ENCODE results near the gene SLC25A38.

The SLC25A38 gene

DNA sequence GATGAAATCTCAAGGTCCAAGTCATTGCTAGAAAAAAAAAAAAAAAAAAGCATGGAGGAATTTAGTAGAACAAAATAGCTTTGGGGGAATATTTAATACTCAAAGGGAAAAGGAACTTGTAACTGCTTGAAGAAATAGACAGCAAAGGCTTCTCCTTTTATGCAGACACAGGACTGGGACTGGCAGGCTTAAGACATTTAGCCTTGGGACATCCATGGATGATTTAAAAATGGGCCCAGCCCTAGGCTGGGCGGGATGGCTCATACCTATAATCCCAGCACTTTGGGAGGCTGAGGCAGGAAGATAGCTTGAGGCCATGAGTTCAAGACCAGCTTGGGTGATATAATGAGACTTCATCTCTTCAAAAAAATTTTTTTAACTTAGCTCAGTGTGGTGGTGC, 43.1 kb downstream of the SLC25A38 start:
- no peak for TF ChIP-seq ZNF274 (IDR thresholded peaks at IDR 0.05; ENCODE audit: low read depth, low read length)
- no peak overlapping the region for H3K4me3 ChIP-seq (ENCODE audit: low read length)

DNA sequence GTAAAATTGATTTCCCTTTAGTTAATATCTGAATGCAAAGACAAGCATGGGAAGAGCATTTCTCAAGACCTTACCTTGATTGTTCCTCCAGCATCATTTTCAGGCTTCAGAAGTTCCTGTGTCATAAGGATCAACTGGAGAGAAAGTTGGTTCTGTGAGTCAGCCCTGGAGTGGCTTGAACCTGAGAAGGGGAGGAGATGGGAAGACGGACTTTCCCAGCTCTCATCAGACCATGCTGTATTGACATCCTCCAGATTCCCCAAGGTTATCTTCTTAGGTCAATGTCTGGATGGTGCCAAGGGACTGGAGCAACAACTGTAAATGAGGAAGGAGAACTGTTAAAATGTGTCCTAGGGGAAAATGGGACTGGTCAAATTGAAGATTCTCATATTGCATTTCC, 44.3 kb downstream of the SLC25A38 start:
- H3K4me3 ChIP-seq (ENCODE audit: low read length) = no peak overlapping the region
- no peak for TF ChIP-seq ZNF274 (IDR thresholded peaks at IDR 0.05; ENCODE audit: low read depth, low read length)

DNA sequence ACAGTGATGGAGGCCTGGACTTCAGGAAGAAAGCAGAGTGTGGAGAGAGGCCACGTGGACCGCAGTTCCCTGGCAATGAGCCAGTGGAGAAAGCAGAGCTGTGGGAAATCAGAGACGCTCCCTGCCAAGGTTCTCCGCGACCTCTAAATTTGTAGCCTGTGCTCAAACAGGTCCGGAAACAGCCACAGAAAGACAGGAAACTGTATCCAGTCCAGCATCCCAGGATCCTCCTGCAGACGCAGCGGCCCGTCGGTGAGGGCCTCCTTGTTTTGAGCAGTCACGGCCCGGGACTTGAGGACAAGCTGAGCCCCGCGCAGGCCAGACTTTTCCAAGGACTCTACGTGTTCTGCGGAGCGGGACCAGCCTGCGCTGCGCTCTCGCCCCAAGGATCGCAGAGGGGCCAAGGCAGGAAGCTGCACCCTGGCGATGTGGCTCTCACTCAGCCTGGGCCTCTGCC, 45.6 kb downstream of the SLC25A38 start:
- no peak overlapping the region for H3K4me3 ChIP-seq (ENCODE audit: low read length)
- TF ChIP-seq ZNF274 (IDR thresholded peaks at IDR 0.05; ENCODE audit: low read depth, low read length) = no peak

DNA sequence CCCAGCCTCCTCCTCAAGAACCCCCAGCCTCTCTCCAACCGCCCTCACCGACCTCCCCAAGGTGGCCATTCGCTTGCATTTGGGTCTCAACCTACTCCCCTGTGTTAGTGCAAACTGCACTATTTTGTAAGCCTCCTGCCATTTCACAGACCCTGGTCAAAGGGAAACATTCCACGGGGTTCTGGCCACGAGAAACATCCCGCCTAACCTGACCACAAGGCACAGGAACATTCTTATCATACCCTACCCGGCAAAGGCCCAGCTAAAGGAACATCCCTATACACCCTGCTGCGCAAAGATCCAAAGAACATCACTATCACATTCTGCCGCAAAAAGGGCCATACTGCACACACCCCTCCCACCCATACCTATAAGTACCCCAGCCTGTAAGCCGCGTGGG, 46.3 kb downstream of the SLC25A38 start:
- no peak for TF ChIP-seq ZNF274 (IDR thresholded peaks at IDR 0.05; ENCODE audit: low read depth, low read length)
- H3K4me3 ChIP-seq (ENCODE audit: low read length) = no peak overlapping the region

DNA sequence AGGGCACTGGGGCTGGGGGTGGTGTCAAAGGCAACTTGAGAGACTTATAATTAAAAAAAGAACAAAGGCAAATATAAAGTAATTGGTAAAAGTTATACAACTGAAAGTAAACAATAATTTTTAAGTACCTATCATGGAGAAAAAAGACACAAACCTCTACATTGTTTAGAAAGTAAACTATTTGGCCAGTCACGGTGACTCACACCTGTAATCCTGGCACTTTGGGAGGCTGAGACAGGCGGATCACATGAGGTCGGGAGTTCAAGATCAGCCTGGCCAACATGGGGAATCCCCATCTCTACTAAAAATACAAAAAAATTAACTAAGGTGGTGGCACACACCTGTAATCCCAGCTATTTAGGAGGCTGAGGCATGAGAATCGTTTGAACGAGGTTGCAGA, 49.2 kb downstream of the SLC25A38 start:
- H3K4me3 ChIP-seq (ENCODE audit: low read length) = no peak overlapping the region
- TF ChIP-seq ZNF274 (IDR thresholded peaks at IDR 0.05; ENCODE audit: low read depth, low read length) = no peak

DNA sequence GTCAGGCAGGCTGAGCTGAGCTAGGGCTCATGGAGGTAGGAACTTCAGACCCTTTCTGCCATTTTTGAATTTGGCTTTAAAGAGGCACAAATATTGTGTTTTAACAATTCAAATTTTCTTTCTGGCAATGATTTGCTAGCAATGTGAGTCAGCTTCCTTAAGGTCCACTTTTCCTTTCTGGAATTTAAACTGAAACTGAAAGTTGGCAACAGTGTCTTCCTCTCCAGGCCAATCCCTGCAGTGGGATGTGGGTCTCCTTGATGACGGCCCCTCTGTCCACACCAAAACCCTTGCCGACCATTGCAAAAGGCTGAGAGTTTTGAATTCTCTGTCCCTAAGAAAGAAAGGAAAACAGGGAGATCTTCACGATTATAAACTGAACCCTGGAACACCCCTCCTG, 50.5 kb downstream of the SLC25A38 start:
- no peak for TF ChIP-seq ZNF274 (IDR thresholded peaks at IDR 0.05; ENCODE audit: low read depth, low read length)
- no peak overlapping the region for H3K4me3 ChIP-seq (ENCODE audit: low read length)

DNA sequence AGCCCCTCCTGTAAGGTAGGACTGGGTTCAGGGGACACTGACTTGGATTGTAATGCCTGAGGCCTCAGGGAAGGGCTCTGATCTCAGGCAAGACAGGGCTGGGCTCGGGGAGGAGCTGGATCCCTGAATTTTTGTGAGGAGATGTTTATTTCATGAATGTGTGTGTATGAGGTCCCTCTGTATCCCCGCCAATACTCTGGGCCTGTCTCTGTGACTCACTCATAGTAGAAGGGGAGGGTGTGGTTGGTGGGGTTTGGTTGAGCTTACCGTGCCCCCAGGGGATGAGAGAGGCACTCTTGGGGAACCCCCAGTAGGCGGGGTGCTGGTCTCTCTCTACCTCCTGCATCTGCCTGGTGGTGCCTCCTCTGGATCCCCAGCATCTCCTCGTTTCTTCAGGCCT, 51.4 kb downstream of the SLC25A38 start:
- H3K4me3 ChIP-seq (ENCODE audit: low read length) = no peak overlapping the region
- no peak for TF ChIP-seq ZNF274 (IDR thresholded peaks at IDR 0.05; ENCODE audit: low read depth, low read length)

DNA sequence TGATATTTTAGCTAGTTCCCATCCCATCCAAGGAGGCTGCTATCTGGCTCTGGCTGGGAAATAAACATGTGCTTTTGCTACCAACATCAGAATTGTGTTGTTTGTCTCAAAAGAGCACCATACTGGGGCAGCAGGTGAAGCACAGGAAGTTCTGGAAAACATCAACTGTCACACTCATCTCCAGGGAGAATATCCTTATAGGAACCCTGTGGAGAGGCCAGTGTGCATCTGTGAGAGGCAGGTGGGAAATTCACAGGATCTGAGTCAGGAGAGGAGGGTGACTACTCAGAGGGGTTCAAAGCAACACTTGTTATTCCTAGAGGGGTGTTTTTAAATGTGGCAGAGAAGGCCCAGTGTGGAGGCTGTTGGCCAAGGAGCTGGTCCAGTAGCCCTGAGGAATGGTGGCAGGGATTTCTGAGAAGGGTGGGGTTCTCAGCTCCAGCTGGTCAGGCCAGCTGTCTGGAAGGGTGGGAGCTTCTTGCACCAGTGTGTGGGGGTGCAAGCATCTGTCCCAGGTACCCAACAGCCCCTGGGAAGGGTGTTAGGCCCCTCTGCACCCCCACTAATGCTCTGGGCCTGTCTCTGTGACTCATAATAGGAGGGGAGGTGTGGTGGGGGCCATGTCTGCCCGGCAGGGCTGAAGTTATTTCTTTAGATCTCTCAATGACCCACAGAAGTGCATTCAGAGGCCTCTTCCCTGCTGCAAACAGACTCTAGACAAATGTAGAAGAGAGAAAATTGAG, 52.0 kb downstream of the SLC25A38 start:
- TF ChIP-seq ZNF274 (IDR thresholded peaks at IDR 0.05; ENCODE audit: low read depth, low read length) = no peak
- H3K4me3 ChIP-seq (ENCODE audit: low read length) = no peak overlapping the region

DNA sequence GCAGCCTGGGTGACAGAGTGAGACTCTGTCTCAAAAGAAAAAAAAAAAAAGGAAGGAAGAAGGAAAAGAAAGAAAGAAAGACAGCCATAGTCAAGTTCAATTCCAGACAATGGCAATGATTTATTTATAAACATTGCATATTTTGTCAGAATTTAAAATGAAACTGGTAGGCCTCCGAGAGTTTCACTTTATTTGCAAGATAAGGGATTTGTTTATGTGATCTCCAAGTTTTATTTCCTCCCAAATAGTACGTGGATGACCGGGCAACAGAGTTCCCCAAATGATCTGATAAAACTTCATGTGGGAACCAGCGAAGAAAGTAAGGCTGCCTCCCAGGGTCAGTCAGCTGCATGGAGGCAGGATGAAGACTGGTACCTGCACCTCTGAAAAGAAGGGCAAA, 55.7 kb downstream of the SLC25A38 start:
- no peak overlapping the region for H3K4me3 ChIP-seq (ENCODE audit: low read length)
- TF ChIP-seq ZNF274 (IDR thresholded peaks at IDR 0.05; ENCODE audit: low read depth, low read length) = no peak

DNA sequence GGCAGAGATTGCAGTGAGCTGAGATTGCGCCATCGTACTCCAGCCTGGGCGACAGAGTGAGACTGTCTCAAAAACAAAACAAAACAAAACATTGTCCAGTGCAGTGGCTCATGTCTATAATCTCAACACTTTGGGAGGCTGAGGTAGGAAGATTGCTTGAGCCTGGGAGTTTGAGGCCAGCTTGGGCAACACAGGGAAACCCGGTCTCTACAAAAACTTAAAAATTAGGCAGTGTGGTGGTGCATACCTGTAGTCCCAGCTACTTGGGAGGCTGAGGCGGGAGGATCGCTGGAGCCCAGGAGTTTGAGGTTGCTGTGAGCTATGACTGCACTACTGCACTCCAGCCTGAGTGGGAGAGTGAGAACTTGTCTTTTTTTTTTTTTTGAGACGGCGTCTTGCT, 57.1 kb downstream of the SLC25A38 start:
- TF ChIP-seq ZNF274 (IDR thresholded peaks at IDR 0.05; ENCODE audit: low read depth, low read length) = no peak
- no peak overlapping the region for H3K4me3 ChIP-seq (ENCODE audit: low read length)

DNA sequence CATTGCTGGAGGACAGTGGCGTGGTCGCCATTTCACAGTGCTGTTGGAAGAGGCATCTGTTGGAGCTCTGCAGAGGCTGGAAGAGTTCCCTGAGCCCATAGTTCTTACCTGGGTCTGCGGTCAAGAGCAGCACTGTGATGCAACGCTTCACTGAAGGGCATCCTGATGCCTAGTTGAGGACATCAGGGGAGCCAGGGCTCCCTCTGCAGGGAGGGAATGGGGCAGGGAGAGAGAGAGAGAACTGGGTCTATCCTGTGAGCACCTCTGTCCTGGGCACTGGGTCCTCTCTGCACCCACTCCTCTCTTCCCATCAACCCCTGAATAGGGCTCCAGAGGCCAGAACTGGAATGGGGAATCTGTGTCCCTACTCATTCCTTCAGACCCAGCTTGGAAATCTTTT, 60.4 kb downstream of the SLC25A38 start:
- H3K4me3 ChIP-seq (ENCODE audit: low read length) = no peak overlapping the region
- TF ChIP-seq ZNF274 (IDR thresholded peaks at IDR 0.05; ENCODE audit: low read depth, low read length) = no peak

DNA sequence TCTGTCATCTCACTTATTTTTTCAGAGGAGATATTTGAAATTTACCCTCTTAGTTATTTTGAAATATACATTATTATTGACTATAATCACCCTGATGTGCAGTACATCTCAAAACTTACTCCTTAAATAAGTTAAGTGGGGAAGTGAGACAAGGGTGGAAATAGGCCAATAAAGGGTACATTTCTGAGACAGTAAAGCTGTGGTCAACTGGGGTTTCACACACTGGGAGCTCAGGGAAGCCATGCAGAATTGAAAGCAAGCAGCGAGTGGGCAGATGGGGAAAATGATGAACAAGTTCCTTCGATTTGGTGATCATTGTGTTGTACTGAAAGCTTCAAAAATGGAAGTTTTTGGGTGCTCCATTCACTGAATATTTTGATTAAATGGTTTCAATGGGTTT, 62.8 kb downstream of the SLC25A38 start:
- TF ChIP-seq ZNF274 (IDR thresholded peaks at IDR 0.05; ENCODE audit: low read depth, low read length) = no peak
- H3K4me3 ChIP-seq (ENCODE audit: low read length) = no peak overlapping the region

DNA sequence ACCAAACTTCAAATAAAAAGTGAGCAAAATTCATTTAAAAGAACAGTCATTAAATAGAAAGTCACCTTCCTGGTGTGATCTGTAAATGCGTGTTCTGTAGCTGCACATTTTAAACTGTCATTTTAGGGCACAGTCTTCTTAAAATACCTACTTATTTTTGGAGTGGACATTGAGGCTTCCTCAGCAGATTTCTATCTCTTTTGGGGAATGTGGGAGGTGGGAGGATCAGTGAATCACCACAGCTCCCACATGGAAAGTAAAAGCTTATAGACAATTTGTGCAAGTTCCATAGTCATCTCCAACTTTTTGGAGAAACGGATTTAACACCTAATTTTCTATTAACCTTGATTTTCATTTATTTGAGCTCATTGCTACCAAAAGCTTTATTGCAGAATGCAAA, 63.3 kb downstream of the SLC25A38 start:
- TF ChIP-seq ZNF274 (IDR thresholded peaks at IDR 0.05; ENCODE audit: low read depth, low read length) = no peak
- no peak overlapping the region for H3K4me3 ChIP-seq (ENCODE audit: low read length)
